Kidney (tissue), 14 donors: ENCODE measurements around the gene INSYN1. TPM values are rescaled to one million over a fixed set of nuclear protein-coding genes. Genes with fewer than 3 reads are reported as not detected.

Source experiments
- DNase-seq, 5 donors: peaks; one replicate each; pipeline ENCODE4 v3.0.0-alpha.2; 2013 to 2020
- FAIRE-seq: peaks from 2 replicates; lab custom pipeline; 2012; peaks lifted over from hg19 to GRCh38; lab: Jason Lieb, UNC
- H3K27ac ChIP-seq, 2 donors: one replicate each; pipeline ENCODE4 v1.7.0; 2013; ENCODE audit warnings: low read depth in 2 of 2, low read length in 2 of 2, inconsistent platforms in 1 of 2
- H3K27me3 ChIP-seq: one replicate; pipeline ENCODE4 v1.7.1; 2013; ENCODE audit warnings: low read length, inconsistent platforms; ENCODE audit not compliant: control insufficient read depth, insufficient read depth
- H3K36me3 ChIP-seq, 3 donors: one replicate each; pipeline versions ENCODE4 v1.7.0 to v1.7.1; 2013; ENCODE audit warnings: low read length in 3 of 3, control low read depth in 1 of 3, inconsistent platforms in 1 of 3; ENCODE audit not compliant: insufficient read depth in 3 of 3, control insufficient read depth in 2 of 3
- H3K4me1 ChIP-seq, 3 donors: one replicate each; pipeline versions ENCODE4 v1.7.0 to v1.7.1; 2013; ENCODE audit warnings: low read length in 3 of 3, inconsistent platforms in 1 of 3, low read depth in 1 of 3; ENCODE audit not compliant: control insufficient read depth in 2 of 3, insufficient read depth in 2 of 3
- H3K4me3 ChIP-seq, 3 donors: one replicate each; pipeline versions ENCODE4 v1.7.0 to v1.8.1; 2013; ENCODE audit warnings: low read length in 3 of 3, control low read depth in 1 of 3, inconsistent platforms in 1 of 3
- H3K9ac ChIP-seq, 3 donors: one replicate each; pipeline versions ENCODE4 v1.7.0 to v1.7.1; 2013; ENCODE audit warnings: low read length in 3 of 3, control low read depth in 1 of 3, inconsistent platforms in 1 of 3
- H3K9me3 ChIP-seq, 3 donors: one replicate each; pipeline versions ENCODE4 v1.7.0 to v1.7.1; 2013; ENCODE audit warnings: low read length in 3 of 3, control low read depth in 1 of 3, inconsistent platforms in 1 of 3; ENCODE audit not compliant: control insufficient read depth in 2 of 3, insufficient read depth in 1 of 3
- intact Hi-C: fragments of 100-400 bp; cut with DNase I; formaldehyde crosslinking; loops from one replicate; pipeline ENCODE4 v1.11.1; 2022
- polyA plus RNA-seq: library from polyadenylated mRNA; stranded (reverse); fragments of 350-450 nt; fragmentation: Illumina TruSeq; extraction: RNeasy Lipid Tissue Mini Kit (QIAGEN cat#74804); gene quantifications from one replicate; pipeline ENCODE4 v1.2.3, GENCODE V29; 2014; ENCODE audit warnings: low read depth, low replicate concordance; ENCODE audit not compliant: insufficient read depth
- total RNA-seq: library from RNA; stranded (reverse); fragmentation: NEBNext Ultra II Directional; extraction: Animal tissue kit (Norgen Biotek cat#: 25700); gene quantifications from one replicate; pipeline ENCODE4 v1.2.1, GENCODE V29; 2021
- TF ChIP-seq, protein P1 (sequence below): IDR thresholded peaks from 3 replicates; pipeline ENCODE4 v1.5.1; 2012; ENCODE audit warnings: mild to moderate bottlenecking, moderate library complexity, borderline replicate concordance; ENCODE audit not compliant: insufficient read depth; ENCODE audit errors: extremely low read depth
- donor health status: control.
- donor health status: control.
- donor health status: control.
- donor health status: control.
- donor health status: control.
- donor health status: DM: yes; HTN: yes; CAD: no.
- donor health status: Normal renal cell carcinoma (clear cell type).

Gene INSYN1
- total and polyA plus RNA-seq, 2 donors from 2014 or later = 4.2 to 39.6 TPM

DNA sequence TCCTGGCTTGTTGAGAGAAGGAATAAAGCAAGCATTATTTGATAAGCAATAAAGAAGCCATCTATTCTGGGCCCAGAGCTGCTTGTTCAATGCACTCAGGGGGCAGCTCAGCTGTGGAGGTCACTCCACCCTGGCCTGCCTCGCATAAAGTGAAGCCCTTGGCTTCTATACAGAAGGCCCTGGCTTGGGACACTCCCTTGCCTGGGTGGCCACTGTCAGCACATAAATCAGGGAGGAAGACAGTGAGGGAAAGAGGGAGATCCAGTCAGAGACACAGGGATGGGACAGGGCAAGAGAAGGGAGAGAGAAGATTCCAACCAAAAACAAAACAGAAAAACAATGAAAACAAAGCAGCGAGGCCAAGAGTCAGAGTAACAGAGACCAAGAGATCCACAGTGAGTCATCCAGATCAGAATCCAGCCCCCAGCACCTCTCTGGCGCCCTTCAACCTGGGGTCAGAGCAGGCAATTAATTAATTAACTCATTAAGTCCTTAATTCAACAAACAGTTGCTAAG, 11.8 kb downstream of the INSYN1 start:
- Histone ChIP-seq H3K36me3 (no peaks in the 10 kb centered on the region), H3K4me1 (peaks cover 0 to 3% (median 0%) of the 10 kb centered on the region in 3 donors), H3K4me3 (no peak overlapping the region), H3K9me3 (no peaks in the 10 kb centered on the region), H3K27me3 (no peaks in the 10 kb centered on the region), H3K27ac (no peak overlapping the region), H3K9ac (peak overlapping the region in 1 of 3 donors; percentile 19)
- TF ChIP-seq, protein P1, sequence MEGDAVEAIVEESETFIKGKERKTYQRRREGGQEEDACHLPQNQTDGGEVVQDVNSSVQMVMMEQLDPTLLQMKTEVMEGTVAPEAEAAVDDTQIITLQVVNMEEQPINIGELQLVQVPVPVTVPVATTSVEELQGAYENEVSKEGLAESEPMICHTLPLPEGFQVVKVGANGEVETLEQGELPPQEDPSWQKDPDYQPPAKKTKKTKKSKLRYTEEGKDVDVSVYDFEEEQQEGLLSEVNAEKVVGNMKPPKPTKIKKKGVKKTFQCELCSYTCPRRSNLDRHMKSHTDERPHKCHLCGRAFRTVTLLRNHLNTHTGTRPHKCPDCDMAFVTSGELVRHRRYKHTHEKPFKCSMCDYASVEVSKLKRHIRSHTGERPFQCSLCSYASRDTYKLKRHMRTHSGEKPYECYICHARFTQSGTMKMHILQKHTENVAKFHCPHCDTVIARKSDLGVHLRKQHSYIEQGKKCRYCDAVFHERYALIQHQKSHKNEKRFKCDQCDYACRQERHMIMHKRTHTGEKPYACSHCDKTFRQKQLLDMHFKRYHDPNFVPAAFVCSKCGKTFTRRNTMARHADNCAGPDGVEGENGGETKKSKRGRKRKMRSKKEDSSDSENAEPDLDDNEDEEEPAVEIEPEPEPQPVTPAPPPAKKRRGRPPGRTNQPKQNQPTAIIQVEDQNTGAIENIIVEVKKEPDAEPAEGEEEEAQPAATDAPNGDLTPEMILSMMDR = no peak
- DNase-seq (no peak), FAIRE-seq (no peak)
- intact Hi-C loops = no loop called here

DNA sequence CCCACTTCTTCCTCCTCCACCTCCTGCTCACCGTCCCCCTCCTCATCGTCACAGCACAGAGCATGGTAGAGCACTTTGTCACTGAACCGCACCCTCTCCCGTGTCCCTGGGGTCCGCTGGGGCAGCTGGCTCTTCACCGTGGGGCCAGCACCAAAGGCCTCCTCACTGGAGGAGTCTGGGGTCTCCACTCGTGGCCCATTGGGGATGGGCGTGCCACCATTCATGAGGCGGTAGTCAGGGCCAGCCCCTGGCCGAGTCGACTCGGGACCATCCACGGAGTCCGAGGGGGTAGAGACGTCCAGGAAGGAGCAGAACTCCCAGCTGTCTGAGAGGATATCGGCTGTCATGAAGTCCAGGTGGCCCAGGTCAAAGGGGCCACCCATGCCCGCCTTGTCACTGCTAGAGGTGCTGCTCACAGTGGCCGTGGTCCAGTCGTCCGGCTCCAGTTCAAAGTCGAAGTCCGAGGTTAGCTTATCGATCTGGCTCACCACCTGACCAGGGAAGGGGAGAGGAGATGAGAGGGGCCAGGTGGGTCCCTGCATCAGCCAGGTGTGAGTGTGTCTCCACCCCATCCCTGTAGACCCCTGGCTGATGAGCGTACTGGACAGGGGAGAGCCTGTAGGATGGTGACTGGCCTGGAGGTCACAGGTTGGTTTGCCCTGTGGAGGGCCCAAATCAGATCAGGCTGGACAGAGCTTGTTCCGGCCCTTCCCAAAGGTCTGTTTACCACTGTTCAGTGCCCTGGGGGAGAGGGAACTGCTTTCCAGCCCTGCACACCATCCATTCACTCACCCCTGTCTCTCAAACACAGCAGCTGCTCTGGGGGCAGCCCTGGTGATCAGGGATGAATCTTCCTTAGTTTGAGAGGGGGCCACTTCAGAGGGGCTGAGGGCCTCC, 12.8 kb downstream of the INSYN1 start:
- H3K9me3 ChIP-seq = no peaks in the 10 kb centered on the region
- no peaks in the 10 kb centered on the region for H3K36me3 ChIP-seq
- intact Hi-C loops = no loop called here
- TF ChIP-seq, protein P1 = no peak
- no peak overlapping the region for H3K4me3 ChIP-seq
- H3K9ac ChIP-seq = no peak overlapping the region
- H3K27me3 ChIP-seq = no peaks in the 10 kb centered on the region
- FAIRE-seq (no peak), DNase-seq (no peak)
- no peak overlapping the region for H3K27ac ChIP-seq
- peaks cover 0 to 3% (median 0%) of the 10 kb centered on the region in 3 donors for H3K4me1 ChIP-seq

DNA sequence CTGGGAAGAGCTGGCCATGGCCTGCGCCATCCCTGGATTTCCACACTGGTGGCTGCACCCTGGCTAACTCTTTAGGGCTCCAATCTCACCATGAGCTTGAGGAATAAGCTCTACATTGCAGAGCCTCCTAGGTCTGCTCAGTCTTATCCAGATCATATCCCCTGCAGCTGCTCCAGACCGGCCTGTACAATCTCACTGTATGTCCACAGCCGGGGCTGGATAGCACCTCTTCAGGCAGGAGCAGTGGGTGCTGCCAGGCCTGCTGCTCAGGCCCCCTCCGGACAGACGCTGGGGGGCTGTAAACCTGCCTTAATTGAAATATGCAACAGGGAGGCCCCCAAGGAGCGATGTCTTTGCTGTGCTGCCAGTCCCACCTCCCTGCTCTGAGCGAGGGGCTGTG, 15.6 kb downstream of the INSYN1 start:
- H3K27ac ChIP-seq = no peak overlapping the region
- intact Hi-C loops = no loop called here
- H3K9me3 ChIP-seq = no peaks in the 10 kb centered on the region
- H3K27me3 ChIP-seq = no peaks in the 10 kb centered on the region
- no peaks in the 10 kb centered on the region for H3K4me1 ChIP-seq
- no peak overlapping the region for H3K9ac ChIP-seq
- FAIRE-seq (no peak), DNase-seq (no peak)
- TF ChIP-seq, protein P1 = no peak
- H3K4me3 ChIP-seq = no peak overlapping the region
- H3K36me3 ChIP-seq = no peaks in the 10 kb centered on the region
